Measurements from ENCODE around the gene CBX3.
"Not testable (repeated sequence)": the region's sequence is repeated elsewhere in the genome, so short reads cannot be mapped to it uniquely, and the experiment has no call there.

Gene CBX3

GRCh38 chr7:26171601-26172000 is 29.9 kb upstream of the CBX3 start:
- DNase-seq, result no peak

GRCh38 chr7:26172048-26172447 is 29.5 kb upstream of the CBX3 start:
- no peak for DNase-seq

GRCh38 chr7:26175903-26176302 is 25.6 kb upstream of the CBX3 start:
- DNase-seq, result not testable (repeated sequence)

- not testable (repeated sequence) for DNase-seq
Measured at GRCh38 chr7:26176696-26177095, 24.8 kb upstream of the CBX3 start.

GRCh38 chr7:26177269-26177668 is 24.3 kb upstream of the CBX3 start:
- not testable (repeated sequence) for DNase-seq

- no peak for DNase-seq
Measured at GRCh38 chr7:26178272-26178960, 23.1 kb upstream of the CBX3 start.

GRCh38 chr7:26179422-26179821 is 22.1 kb upstream of the CBX3 start:
- DNase-seq, result no peak

- DNase-seq, result no peak
Measured at GRCh38 chr7:26179826-26180497, 21.6 kb upstream of the CBX3 start.

- no peak for DNase-seq
Measured at GRCh38 chr7:26180792-26181198, 20.8 kb upstream of the CBX3 start.

- DNase-seq, result no peak
Measured at GRCh38 chr7:26181474-26182227, 19.9 kb upstream of the CBX3 start.

GRCh38 chr7:26182283-26182682 is 19.3 kb upstream of the CBX3 start:
- DNase-seq, result no peak

GRCh38 chr7:26182706-26183105 is 18.8 kb upstream of the CBX3 start:
- no peak for DNase-seq

GRCh38 chr7:26183545-26184280 is 17.8 kb upstream of the CBX3 start:
- DNase-seq, result no peak

- not testable (repeated sequence) for DNase-seq
Measured at GRCh38 chr7:26184281-26185101, 17.1 kb upstream of the CBX3 start.

- DNase-seq, result no peak
Measured at GRCh38 chr7:26185131-26185843, 16.3 kb upstream of the CBX3 start.

GRCh38 chr7:26185844-26186180 is 15.7 kb upstream of the CBX3 start:
- DNase-seq, result no peak

GRCh38 chr7:26186364-26187311 is 14.9 kb upstream of the CBX3 start:
- DNase-seq, result no peak

GRCh38 chr7:26187380-26188205 is 14.0 kb upstream of the CBX3 start:
- DNase-seq, result no peak

GRCh38 chr7:26188206-26188956 is 13.2 kb upstream of the CBX3 start:
- DNase-seq, result no peak

Measured in stimulated activated naive CD4-positive, alpha-beta T cell (primary cell).